NCI-H345 treated with DMSO at 0.1 percent for 48 hours (cell line): ENCODE measurements around the gene MCM3AP.

Source experiments
- DNase-seq: peaks from one replicate; lab custom pipeline; 2025; ENCODE audit not compliant: unreplicated experiment; lab: John Stamatoyannopoulos, UW

The MCM3AP gene

DNA sequence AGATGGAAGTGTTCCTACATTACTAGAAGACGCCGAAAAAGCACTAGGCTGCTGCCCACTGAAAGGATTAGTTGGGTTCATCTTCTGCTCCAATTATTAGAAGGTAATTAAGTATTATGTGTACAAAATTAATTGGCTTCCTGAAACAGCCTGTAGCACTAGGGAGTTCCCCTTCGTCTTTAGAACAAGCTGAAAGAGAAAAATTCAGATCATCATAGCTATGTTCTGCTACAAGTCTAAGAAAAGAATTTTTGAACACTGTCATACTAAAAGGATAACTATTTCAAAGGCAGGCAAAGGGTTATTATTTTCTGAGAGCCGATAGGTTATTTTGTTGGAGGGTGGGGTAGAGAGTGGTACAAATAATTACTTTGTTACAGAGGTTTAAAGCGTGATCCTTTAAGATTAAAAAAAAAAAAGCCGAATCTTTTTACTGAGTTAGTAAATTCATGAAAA is at the start of gene MCM3AP:
Gene MCM3AP (minus strand): TSS at position 406 of the 456 bp plus-strand sequence. CDS start 325 bp downstream, at position 81.
- DNase-seq = no peak

- DNase-seq = no peak
Observed at GRCh38 chr21:46334351-46335140, 49.1 kb upstream of the MCM3AP start.

- no peak for DNase-seq
Observed at GRCh38 chr21:46329796-46330195, 44.4 kb upstream of the MCM3AP start.

- DNase-seq = no peak
Observed at GRCh38 chr21:46328151-46328550, 42.7 kb upstream of the MCM3AP start.

GRCh38 chr21:46327711-46328110 is 42.3 kb upstream of the MCM3AP start:
- no peak for DNase-seq

GRCh38 chr21:46326110-46326703 is 40.8 kb upstream of the MCM3AP start:
- DNase-seq = no peak

DNA sequence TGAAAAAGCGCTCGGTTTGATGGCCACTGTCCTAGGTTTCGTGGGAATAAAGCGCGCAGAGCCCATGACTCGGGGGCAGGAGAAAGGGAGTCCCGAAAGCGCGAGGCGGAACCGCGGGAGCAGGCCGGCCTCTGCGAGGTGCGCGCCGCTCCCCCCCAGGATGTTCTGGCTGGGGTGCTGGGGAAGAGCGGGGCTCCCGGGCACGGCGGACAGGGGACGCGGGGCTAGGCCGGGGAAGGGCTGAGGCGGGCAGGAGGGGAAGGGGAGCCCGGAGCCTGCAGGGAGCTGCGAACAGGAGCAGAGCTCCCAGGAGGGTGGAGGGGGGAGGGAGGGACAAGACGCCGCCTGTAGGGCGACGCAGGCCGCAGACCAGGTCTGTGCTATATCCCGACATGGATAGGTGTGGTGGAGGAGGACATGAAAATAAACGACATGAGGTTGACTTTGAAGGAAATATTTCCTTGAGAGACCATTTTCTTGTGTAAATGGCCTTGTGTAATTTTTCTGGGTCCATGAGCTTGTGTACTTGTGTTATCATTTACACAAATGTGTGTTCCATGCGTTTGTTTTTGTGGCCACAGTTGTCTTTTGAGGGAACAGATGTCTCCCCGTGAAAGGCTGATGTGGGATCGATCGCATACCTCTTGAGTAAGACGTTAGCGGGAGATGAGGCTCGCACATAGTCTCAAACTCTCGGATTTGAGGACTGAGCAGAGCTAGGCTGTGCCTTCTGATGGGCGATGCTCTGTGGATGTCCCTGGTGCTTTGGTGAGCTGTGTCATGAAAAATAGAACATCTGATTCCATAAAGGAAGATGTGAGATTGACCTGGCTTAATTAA is 39.9 kb upstream of the MCM3AP start:
- DNase-seq = peak; percentile 36

DNA sequence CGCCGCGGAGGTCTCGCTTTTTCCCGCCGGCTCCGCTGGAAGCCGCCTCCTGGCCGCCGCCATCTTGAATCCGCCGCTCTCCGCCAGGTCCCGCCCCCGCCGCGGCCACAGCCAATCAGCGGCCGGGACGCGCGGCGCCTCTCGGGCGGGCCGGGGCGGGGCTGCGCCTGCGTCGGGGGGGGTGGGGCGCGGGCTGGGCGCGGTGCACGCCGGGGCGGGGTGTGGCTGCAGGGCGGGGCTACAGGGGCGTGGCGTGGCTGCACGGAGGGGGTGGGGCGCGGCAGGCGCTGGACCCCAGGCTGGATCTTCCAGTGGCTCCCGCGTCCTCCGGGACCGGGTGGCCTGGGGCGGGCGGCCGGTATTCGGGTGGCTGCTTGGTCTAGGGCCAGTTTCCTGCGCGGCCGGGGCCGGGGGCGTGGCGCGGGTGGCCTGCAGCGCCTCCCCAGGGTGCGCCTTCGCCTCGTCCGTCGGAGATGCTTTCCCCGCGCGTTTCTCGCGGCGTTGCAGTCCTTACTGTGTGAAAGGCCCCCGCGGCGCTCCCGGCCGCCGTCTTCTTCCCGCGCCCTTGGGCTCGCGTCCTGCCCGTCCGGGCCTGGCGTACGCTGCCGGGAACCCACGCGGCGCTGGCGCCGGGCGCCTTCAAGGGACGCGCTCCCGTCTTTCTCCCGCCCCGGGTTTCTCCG is 39.1 kb upstream of the MCM3AP start:
- peak; percentile 63 for DNase-seq

DNA sequence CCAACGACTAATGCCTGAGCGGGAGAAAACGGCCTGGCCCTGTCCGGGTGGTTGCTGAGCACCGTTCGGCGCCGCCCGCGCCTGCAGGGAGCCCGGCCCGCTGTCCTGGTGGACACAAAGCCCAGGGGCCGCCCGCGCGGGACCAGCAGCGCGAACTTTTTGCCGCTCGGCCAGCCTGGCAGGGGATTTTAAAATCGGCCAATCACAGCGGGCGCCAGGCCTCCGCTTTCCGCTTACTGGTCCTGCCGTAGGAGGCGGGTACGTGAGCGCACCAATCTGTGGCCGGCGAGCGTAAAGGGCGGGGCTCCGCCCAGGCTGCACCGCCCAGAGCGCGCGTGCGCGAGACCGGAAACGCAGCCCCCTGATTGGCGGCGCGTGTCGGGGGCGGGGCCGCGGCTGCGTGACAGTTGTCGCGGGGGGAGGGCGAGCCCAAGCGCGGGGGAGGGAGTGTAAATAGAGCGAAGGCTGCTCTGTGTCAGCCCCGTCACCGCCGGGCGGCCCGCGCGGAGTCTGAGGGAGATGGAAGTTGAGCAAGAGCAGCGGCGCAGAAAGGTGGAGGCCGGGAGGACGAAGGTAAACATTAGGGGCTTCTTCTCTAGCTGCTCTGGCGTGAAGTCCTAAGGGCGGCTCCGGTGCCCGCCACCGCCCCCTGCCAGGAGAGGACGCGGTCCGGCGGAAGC is 38.4 kb upstream of the MCM3AP start, which contains the start of the genes C21orf58 and PCNT:
Gene C21orf58 (minus strand): TSS at position 161 of the 680 bp plus-strand sequence. CDS start 1,132 bp downstream, outside the sequence.
Gene PCNT (plus strand): TSS at position 447 of the 680 bp plus-strand sequence. CDS start 73 bp downstream, at position 520.
- DNase-seq = peak; percentile 99

DNA sequence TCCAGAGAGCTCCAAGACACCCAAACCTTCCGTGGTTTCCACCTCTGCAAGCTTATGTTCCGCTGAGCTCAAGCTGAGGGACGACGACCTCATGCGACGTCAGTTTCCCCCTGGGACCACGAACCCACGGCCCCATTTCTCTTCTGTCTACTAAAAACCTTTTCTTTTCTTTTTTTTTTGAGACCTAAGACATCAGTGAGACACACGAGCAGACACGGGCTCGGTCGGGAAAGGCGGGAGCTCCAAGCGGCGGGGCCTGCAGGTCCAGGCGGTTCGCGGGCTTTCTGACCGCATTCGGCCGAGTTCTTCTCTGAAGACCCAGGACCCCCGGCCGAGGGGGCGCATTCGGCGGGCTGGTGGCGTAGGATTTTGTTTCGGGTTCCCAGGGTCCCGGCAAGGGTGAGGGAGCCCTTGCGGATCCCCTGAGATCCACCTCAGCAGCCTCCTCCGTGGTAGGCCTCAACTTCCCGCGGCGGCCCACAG is 37.9 kb upstream of the MCM3AP start:
- DNase-seq = no peak

- no peak for DNase-seq
Observed at GRCh38 chr21:46322351-46323226, 37.2 kb upstream of the MCM3AP start.

GRCh38 chr21:46320331-46320801 is 35.0 kb upstream of the MCM3AP start:
- no peak for DNase-seq

- no peak for DNase-seq
Observed at GRCh38 chr21:46319186-46319585, 33.8 kb upstream of the MCM3AP start.

DNA sequence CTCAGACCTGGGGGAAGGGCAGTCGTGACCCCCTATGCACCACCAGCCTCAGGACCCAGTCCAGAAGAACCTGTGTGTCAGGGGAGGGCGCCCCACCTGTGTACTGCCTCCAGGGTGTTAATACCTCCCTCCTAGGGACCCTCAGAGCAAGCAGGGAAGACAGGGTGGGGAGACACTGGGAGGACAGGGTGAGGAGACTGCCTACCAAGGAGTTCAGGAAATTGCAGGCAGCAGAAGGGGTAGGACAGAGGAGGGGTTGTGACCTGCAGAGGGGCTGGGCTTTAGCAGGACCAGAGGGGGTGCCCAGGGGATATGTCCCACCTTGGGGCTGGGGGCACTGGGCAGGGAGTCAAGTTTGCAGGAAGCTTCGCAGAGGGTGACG is 33.0 kb upstream of the MCM3AP start:
- DNase-seq = no peak

DNA sequence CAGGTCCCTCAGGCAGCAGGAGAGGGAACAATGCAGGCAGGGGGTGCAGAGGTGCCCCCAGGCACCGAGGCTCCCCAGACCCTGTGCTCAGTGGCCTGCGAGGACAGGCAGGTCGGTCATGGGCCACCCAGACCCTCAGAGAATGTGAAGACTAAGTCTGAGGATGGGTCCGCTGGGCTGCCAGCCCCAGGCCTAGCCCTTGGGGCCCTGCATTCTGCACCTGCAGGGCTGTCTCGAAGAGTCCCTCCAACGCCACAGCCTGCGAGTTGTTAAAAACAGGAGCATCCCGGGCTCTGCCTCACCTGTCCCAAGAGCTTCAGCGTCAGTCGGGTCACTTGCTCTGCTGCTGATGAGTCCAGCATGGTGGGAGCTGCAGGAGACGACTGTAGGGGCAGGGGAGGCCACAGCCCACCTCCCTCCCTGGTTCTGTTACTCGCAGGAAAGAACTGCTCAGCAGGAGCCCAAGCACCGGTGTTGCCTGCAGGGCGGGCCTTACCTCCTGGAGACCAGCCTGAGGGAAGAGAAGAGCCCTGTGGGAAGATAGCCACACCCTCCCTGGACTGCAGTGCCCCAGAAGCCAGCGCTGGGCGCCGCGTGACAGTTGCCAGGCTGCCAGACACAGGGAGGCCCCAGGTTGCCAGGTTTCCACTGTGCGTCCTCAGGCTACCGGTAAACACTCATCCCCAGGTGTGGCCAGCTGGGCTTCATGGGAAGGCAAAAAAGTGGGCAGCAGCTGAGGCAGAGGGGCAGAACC is 32.5 kb upstream of the MCM3AP start:
- peak; percentile 97 for DNase-seq

- DNase-seq = no peak
Observed at GRCh38 chr21:46316708-46317324, 31.4 kb upstream of the MCM3AP start.

- DNase-seq = no peak
Observed at GRCh38 chr21:46314441-46315020, 29.1 kb upstream of the MCM3AP start.
